A549 treated with ZK216348 at 1 μM for 4 hours (cell line): ENCODE measurements around the gene CAPN9. TPM values are rescaled to one million over a fixed set of nuclear protein-coding genes. Genes with fewer than 3 reads are reported as not detected.

ENCODE experiments used
- total RNA-seq: library from RNA; stranded (reverse); fragments of 200-300 nt; extraction: Qiagen RNA extraction; gene quantifications from 5 replicates; pipeline ENCODE4 v1.2.3, GENCODE V29; 2022; ENCODE audit warnings: low read depth

CAPN9 gene
- not detected in 5 replicates for total RNA-seq

GRCh38 chr1:230747127-230747730 is at the start of gene CAPN9:
Gene CAPN9 (plus strand): TSS chr1:230747388. CDS start chr1:230747497, 109 bp downstream.

GRCh38 chr1:230713915-230714764 is 33.0 kb upstream of the CAPN9 start, which contains the start of gene AGT:
Gene AGT (minus strand): TSS chr1:230714122. CDS start chr1:230710823, 3,299 bp downstream.

Other genes starting within 250 kb of the CAPN9 start
- gene COG2, start 104.9 kb upstream of the CAPN9 start, total RNA-seq, result 19.1 to 22.9 TPM (median 20.0 TPM) in 5 replicates
- 0.07 to 0.19 TPM (median 0.12 TPM) in 4 of 5 replicates, not detected in the other for gene AGT, start 33.3 kb upstream of the CAPN9 start, total RNA-seq
- 14.2 to 19.8 TPM (median 18.0 TPM) in 5 replicates for gene C1orf198, start 121.1 kb downstream of the CAPN9 start, total RNA-seq
- gene TTC13, start 231.5 kb downstream of the CAPN9 start, total RNA-seq, result 7.2 to 12.4 TPM (median 10.4 TPM) in 5 replicates
- 24.7 to 27.0 TPM (median 26.2 TPM) in 5 replicates for gene ARV1, start 231.7 kb downstream of the CAPN9 start, total RNA-seq